KBM-7 (cell line): ENCODE measurements around the gene TNS3.

Source experiments
- DNase-seq: peaks from one replicate; pipeline ENCODE4 v3.0.0-alpha.2; 2015
- in situ Hi-C: fragments of 300-500 bp; cut with MboI; formaldehyde crosslinking; loops from 2 replicates; pipeline ENCODE4 v1.14.3; 2020; ENCODE audit warnings: low sequenced_read_pairs, low pct_unique_long_range_greater_than_20kb, mixed read lengths

The TNS3 gene

GRCh38 chr7:47255007-47255406, 326.9 kb downstream of the TNS3 start:
- DNase-seq: no peak
- in situ Hi-C loops: loop anchor here (25.0 kb wide), 1 partner anchor 582 kb away; no protein-coding TSS in a partner anchor

GRCh38 chr7:47254081-47254977, 327.6 kb downstream of the TNS3 start:
- in situ Hi-C loops: loop anchor here (25.0 kb wide), 1 partner anchor 583 kb away; no protein-coding TSS in a partner anchor

GRCh38 chr7:47253650-47254080, 328.2 kb downstream of the TNS3 start:
- in situ Hi-C loops: loop anchor here (25.0 kb wide), 1 partner anchor 584 kb away; no protein-coding TSS in a partner anchor
- DNase-seq: peak; percentile 56

More at GRCh38 chr7:47254081-47254977, 327.6 kb downstream of the TNS3 start:
- DNase-seq: peak; percentile 79

- DNase-seq: no peak
- in situ Hi-C loops: loop anchor here (25.0 kb wide), 1 partner anchor 585 kb away; no protein-coding TSS in a partner anchor
These were observed 329.2 kb downstream of the TNS3 start for GRCh38 chr7:47252675-47253074.

GRCh38 chr7:47249361-47249760, 332.6 kb downstream of the TNS3 start:
- in situ Hi-C loops: no loop called here
- DNase-seq: no peak

- DNase-seq: no peak
- in situ Hi-C loops: no loop called here
These were observed 333.1 kb downstream of the TNS3 start for GRCh38 chr7:47248797-47249196.

- in situ Hi-C loops: no loop called here
- DNase-seq: no peak
These were observed 334.8 kb downstream of the TNS3 start for GRCh38 chr7:47247132-47247531.

GRCh38 chr7:47244692-47245091, 337.2 kb downstream of the TNS3 start:
- in situ Hi-C loops: no loop called here

GRCh38 chr7:47241112-47242065, 340.5 kb downstream of the TNS3 start:
- no peak for DNase-seq
- in situ Hi-C loops: no loop called here

More at GRCh38 chr7:47244692-47245091, 337.2 kb downstream of the TNS3 start:
- DNase-seq: no peak

- no peak for DNase-seq
These were observed 341.9 kb downstream of the TNS3 start for GRCh38 chr7:47239931-47240421.

GRCh38 chr7:47239034-47239433, 342.9 kb downstream of the TNS3 start:
- in situ Hi-C loops: no loop called here
- DNase-seq: no peak

More at GRCh38 chr7:47239931-47240421, 341.9 kb downstream of the TNS3 start:
- in situ Hi-C loops: no loop called here

GRCh38 chr7:47236480-47237129, 345.3 kb downstream of the TNS3 start:
- in situ Hi-C loops: no loop called here
- DNase-seq: no peak

GRCh38 chr7:47233996-47234395, 347.9 kb downstream of the TNS3 start:
- in situ Hi-C loops: no loop called here
- no peak for DNase-seq

GRCh38 chr7:47232751-47233412, 349.0 kb downstream of the TNS3 start:
- in situ Hi-C loops: no loop called here
- no peak for DNase-seq

- in situ Hi-C loops: no loop called here
These were observed 350.3 kb downstream of the TNS3 start for GRCh38 chr7:47231627-47232026.

GRCh38 chr7:47231032-47231431, 350.9 kb downstream of the TNS3 start:
- no peak for DNase-seq
- in situ Hi-C loops: no loop called here

More at GRCh38 chr7:47231627-47232026, 350.3 kb downstream of the TNS3 start:
- DNase-seq: no peak

GRCh38 chr7:47228386-47229014, 353.4 kb downstream of the TNS3 start:
- DNase-seq: no peak
- in situ Hi-C loops: no loop called here

- in situ Hi-C loops: no loop called here
These were observed 354.1 kb downstream of the TNS3 start for GRCh38 chr7:47227762-47228177.

More at GRCh38 chr7:47227762-47228177, 354.1 kb downstream of the TNS3 start:
- peak; percentile 73 for DNase-seq
